HepG2 (cell line): ENCODE results near the gene SOX13. TPM values are rescaled to one million over a fixed set of nuclear protein-coding genes. Genes with fewer than 3 reads are reported as not detected.

Source experiments
- BRCA1 ChIP-seq: sonication (generic); formaldehyde crosslinking; IDR thresholded peaks from 2 replicates; pipeline ENCODE4 v1.4.0; 2020; ENCODE audit warnings: missing genetic modification reagents
- ELF1 ChIP-seq: sonication (generic); formaldehyde crosslinking; IDR thresholded peaks from 2 replicates; pipeline ENCODE4 v1.4.0; 2020; ENCODE audit warnings: missing genetic modification reagents
- ELF3 ChIP-seq: IDR thresholded peaks from 2 replicates; pipeline ENCODE4 v1.6.1; 2016; ENCODE audit warnings: missing genetic modification reagents, missing compliant biosample characterization
- HDAC2 ChIP-seq: sonication (generic); formaldehyde crosslinking; IDR thresholded peaks from 2 replicates; pipeline ENCODE4 v1.4.0; 2020; ENCODE audit warnings: missing genetic modification reagents
- PAXIP1 ChIP-seq: sonication (generic); formaldehyde crosslinking; conservative IDR thresholded peaks from 2 replicates; pipeline ENCODE4 v1.4.0; 2020; ENCODE audit warnings: mild to moderate bottlenecking, missing genetic modification reagents, moderate library complexity
- POGZ ChIP-seq: sonication (generic); formaldehyde crosslinking; IDR thresholded peaks from 2 replicates; pipeline ENCODE4 v1.4.0; 2020; ENCODE audit warnings: mild to moderate bottlenecking, missing genetic modification reagents
- RXRB ChIP-seq: IDR thresholded peaks from 2 replicates; pipeline ENCODE4 v1.6.1; 2016; ENCODE audit warnings: borderline replicate concordance, missing genetic modification reagents, missing compliant biosample characterization
- SAP130 ChIP-seq: IDR thresholded peaks from 2 replicates; pipeline ENCODE4 v1.6.1; 2016; ENCODE audit warnings: low read depth
- XRCC5 ChIP-seq: fragments of 200-400 bp; formaldehyde crosslinking; optimal IDR thresholded peaks from 2 replicates; pipeline ENCODE3; 2017; ENCODE audit warnings: mild to moderate bottlenecking, low read length
- ZBTB38 ChIP-seq: sonication (generic); formaldehyde crosslinking; IDR thresholded peaks from 2 replicates; pipeline ENCODE4 v1.5.1; 2020; ENCODE audit warnings: mild to moderate bottlenecking, missing genetic modification reagents
- ZBTB7B ChIP-seq: sonication (generic); formaldehyde crosslinking; IDR thresholded peaks from 2 replicates; pipeline ENCODE4 v1.4.0; 2020; ENCODE audit warnings: missing genetic modification reagents
- ZMYM3 ChIP-seq: sonication (generic); formaldehyde crosslinking; IDR thresholded peaks from 2 replicates; pipeline ENCODE4 v1.5.1; 2020; ENCODE audit warnings: mild to moderate bottlenecking, missing genetic modification reagents
- ZNF251 ChIP-seq: sonication (generic); formaldehyde crosslinking; IDR thresholded peaks from 2 replicates; pipeline ENCODE4 v1.9.0; 2021; ENCODE audit warnings: mild to moderate bottlenecking, missing genetic modification reagents
- ZNF431 ChIP-seq: sonication (generic); formaldehyde crosslinking; IDR thresholded peaks from 2 replicates; pipeline ENCODE4 v1.9.0; 2022; ENCODE audit warnings: missing genetic modification reagents, low read depth, mild to moderate bottlenecking, borderline replicate concordance
- ZNF580 ChIP-seq: IDR thresholded peaks from 2 replicates; pipeline ENCODE4 v1.6.1; 2016; ENCODE audit warnings: low read depth, borderline replicate concordance
- ZNF788 ChIP-seq: sonication (generic); formaldehyde crosslinking; IDR thresholded peaks from 2 replicates; pipeline ENCODE4 v1.5.0; 2020; ENCODE audit warnings: mild to moderate bottlenecking, missing genetic modification reagents, borderline replicate concordance
- ZNF792 ChIP-seq: IDR thresholded peaks from 2 replicates; pipeline ENCODE4 v1.6.1; 2016
- ZNF841 ChIP-seq: sonication (generic); formaldehyde crosslinking; IDR thresholded peaks from 2 replicates; pipeline ENCODE4 v1.8.1; 2023; ENCODE audit warnings: missing genetic modification reagents, borderline replicate concordance
- ZNF878 ChIP-seq: sonication (generic); formaldehyde crosslinking; IDR thresholded peaks from 2 replicates; pipeline ENCODE4 v1.8.1; 2023; ENCODE audit warnings: mild to moderate bottlenecking, missing genetic modification reagents, moderate library complexity
- polyA plus RNA-seq, 8 experiments: library from polyadenylated mRNA; depleted of rRNA in 3 of 8; stranded (reverse) in 7 of 8; unstranded in 1 of 8; fragments of >200 nt; fragmentation: Illumina TruSeq in 4 of 8; extraction: Trizol in 4 of 8; gene quantifications; 2 replicates each; pipeline versions ENCODE4 v1.2.1 to v1.2.3, GENCODE V29; 2011 to 2016; ENCODE audit warnings: low read depth in 4 of 8, missing spikeins in 1 of 8, mixed read lengths in 1 of 8; ENCODE audit not compliant: insufficient read depth in 1 of 8
- total RNA-seq, 5 experiments: library from RNA; depleted of rRNA; stranded (reverse); fragments of >200 nt; fragmentation: Illumina TruSeq; extraction: Trizol; gene quantifications; 2 replicates each; pipeline ENCODE4 v1.2.3, GENCODE V29; 2016; ENCODE audit warnings: low read depth in 1 of 5
- TF ChIP-seq, protein P1 (sequence below): sonication (generic); formaldehyde crosslinking; IDR thresholded peaks from 2 replicates; pipeline ENCODE4 v1.5.1; 2020; ENCODE audit warnings: mild to moderate bottlenecking, missing genetic modification reagents, moderate library complexity
- TF ChIP-seq, protein P2 (sequence below): sonication (generic); formaldehyde crosslinking; conservative IDR thresholded peaks from 2 replicates; pipeline ENCODE4 v1.8.0; 2022; ENCODE audit warnings: mild to moderate bottlenecking, moderate library complexity, missing genetic modification reagents

SOX13 gene
- total and polyA plus RNA-seq, 2 of the 13 experiments (the other 11 are each of a cell fraction or from before 2014, with no cell fraction given) = 13.3 to 15.8 TPM

GRCh38 chr1:204077979-204078696 lies 5.2 kb downstream of the SOX13 start (continued):
- TF ChIP-seq, protein P1, sequence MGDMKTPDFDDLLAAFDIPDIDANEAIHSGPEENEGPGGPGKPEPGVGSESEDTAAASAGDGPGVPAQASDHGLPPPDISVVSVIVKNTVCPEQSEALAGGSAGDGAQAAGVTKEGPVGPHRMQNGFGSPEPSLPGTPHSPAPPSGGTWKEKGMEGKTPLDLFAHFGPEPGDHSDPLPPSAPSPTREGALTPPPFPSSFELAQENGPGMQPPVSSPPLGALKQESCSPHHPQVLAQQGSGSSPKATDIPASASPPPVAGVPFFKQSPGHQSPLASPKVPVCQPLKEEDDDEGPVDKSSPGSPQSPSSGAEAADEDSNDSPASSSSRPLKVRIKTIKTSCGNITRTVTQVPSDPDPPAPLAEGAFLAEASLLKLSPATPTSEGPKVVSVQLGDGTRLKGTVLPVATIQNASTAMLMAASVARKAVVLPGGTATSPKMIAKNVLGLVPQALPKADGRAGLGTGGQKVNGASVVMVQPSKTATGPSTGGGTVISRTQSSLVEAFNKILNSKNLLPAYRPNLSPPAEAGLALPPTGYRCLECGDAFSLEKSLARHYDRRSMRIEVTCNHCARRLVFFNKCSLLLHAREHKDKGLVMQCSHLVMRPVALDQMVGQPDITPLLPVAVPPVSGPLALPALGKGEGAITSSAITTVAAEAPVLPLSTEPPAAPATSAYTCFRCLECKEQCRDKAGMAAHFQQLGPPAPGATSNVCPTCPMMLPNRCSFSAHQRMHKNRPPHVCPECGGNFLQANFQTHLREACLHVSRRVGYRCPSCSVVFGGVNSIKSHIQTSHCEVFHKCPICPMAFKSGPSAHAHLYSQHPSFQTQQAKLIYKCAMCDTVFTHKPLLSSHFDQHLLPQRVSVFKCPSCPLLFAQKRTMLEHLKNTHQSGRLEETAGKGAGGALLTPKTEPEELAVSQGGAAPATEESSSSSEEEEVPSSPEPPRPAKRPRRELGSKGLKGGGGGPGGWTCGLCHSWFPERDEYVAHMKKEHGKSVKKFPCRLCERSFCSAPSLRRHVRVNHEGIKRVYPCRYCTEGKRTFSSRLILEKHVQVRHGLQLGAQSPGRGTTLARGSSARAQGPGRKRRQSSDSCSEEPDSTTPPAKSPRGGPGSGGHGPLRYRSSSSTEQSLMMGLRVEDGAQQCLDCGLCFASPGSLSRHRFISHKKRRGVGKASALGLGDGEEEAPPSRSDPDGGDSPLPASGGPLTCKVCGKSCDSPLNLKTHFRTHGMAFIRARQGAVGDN = peak; percentile 78
- TF ChIP-seq SAP130 (CRISPR knock-in tag) (peak; percentile 72), ZMYM3 (CRISPR knock-in tag) (0 out of 2 replicates have a peak, but pooled peaks have one; percentile 37), ZNF878 (CRISPR knock-in tag) (0 out of 2 replicates have a peak, but pooled peaks have one; percentile 53), ZNF841 (CRISPR knock-in tag) (no peak), BRCA1 (no peak), RXRB (CRISPR knock-in tag) (peak; percentile 29; the same call in 1 of the 2 replicates), ZNF580 (CRISPR knock-in tag) (no peak), HDAC2 (CRISPR knock-in tag) (peak; percentile 55; the same call in 1 of the 2 replicates), ZNF431 (CRISPR knock-in tag) (no peak), XRCC5 (peak; percentile 32), ELF3 (peak; percentile 35; the same call in 1 of the 2 replicates), ELF1 (CRISPR knock-in tag) (peak; percentile 63), ZNF788 (CRISPR knock-in tag) (0 out of 2 replicates have a peak, but pooled peaks have one; percentile 61), ZBTB7B (peak; percentile 70), POGZ (peak; percentile 21; the same call in 1 of the 2 replicates), ZBTB38 (0 out of 2 replicates have a peak, but pooled peaks have one; percentile 61), PAXIP1 (CRISPR knock-in tag) (peak; percentile 57), ZNF251 (no peak), ZNF792 (CRISPR knock-in tag) (peak; percentile 24; the same call in 1 of the 2 replicates)
- TF ChIP-seq, protein P2, sequence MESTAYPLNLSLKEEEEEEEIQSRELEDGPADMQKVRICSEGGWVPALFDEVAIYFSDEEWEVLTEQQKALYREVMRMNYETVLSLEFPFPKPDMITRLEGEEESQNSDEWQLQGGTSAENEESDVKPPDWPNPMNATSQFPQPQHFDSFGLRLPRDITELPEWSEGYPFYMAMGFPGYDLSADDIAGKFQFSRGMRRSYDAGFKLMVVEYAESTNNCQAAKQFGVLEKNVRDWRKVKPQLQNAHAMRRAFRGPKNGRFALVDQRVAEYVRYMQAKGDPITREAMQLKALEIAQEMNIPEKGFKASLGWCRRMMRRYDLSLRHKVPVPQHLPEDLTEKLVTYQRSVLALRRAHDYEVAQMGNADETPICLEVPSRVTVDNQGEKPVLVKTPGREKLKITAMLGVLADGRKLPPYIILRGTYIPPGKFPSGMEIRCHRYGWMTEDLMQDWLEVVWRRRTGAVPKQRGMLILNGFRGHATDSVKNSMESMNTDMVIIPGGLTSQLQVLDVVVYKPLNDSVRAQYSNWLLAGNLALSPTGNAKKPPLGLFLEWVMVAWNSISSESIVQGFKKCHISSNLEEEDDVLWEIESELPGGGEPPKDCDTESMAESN (CRISPR knock-in tag) = no peak
